ENCODE data around the gene NLRC5. TPM values are rescaled to one million over a fixed set of nuclear protein-coding genes. Genes with fewer than 3 reads are reported as not detected.

Gene NLRC5
- total RNA-seq, 2 donors from 2014 or later: 8.3 to 23.4 TPM

- no peak for ATAC-seq
- no peaks in the 10 kb centered on the region for H3K36me3 ChIP-seq (replicated peaks in 1 of 2; ENCODE audit: insufficient read depth in 1 of 2, low read depth in 2 of 2)
- H3K27me3 ChIP-seq: no peaks in the 10 kb centered on the region
- no peak overlapping the region for H3K27ac ChIP-seq
- WGBS, 2 donors: 53 to 80% methylated on average over 2 of the region's 2 CpGs
- no peaks in the 10 kb centered on the region for H3K9me3 ChIP-seq
- no peak for TF ChIP-seq CTCF (IDR thresholded peaks at IDR 0.05)
- no peak for TF ChIP-seq POLR2A (IDR thresholded peaks at IDR 0.05)
- DNase-seq: no peak
- intact Hi-C loops (cut with DNase I): no loop called here
- H3K4me1 ChIP-seq: peaks cover 19% of the 10 kb centered on the region
- no peak overlapping the region for H3K4me3 ChIP-seq
These were observed 6.7 kb upstream of the NLRC5 start for GRCh38 chr16:56982695-56983094.

GRCh38 chr16:56983211-56983751, 6.1 kb upstream of the NLRC5 start:
- intact Hi-C loops (cut with DNase I): no loop called here
- H3K4me1 ChIP-seq: peaks cover 20% of the 10 kb centered on the region
- no peaks in the 10 kb centered on the region for H3K36me3 ChIP-seq (replicated peaks in 1 of 2; ENCODE audit: insufficient read depth in 1 of 2, low read depth in 2 of 2)
- no peaks in the 10 kb centered on the region for H3K27me3 ChIP-seq
- no peak for ATAC-seq
- H3K9me3 ChIP-seq: no peaks in the 10 kb centered on the region
- TF ChIP-seq POLR2A (IDR thresholded peaks at IDR 0.05) (no peak), CTCF (IDR thresholded peaks at IDR 0.05) (no peak)
- no peak overlapping the region for H3K27ac ChIP-seq
- no peak overlapping the region for H3K4me3 ChIP-seq
- 67 to 75% methylated on average over 7 to 9 of the region's 9 CpGs for WGBS, 2 donors
- peak in 3 of 4 donors; percentile 31 to 52 (median 39) for DNase-seq

GRCh38 chr16:56984639-56985038, 4.7 kb upstream of the NLRC5 start:
- no peak for ATAC-seq
- no peak overlapping the region for H3K4me3 ChIP-seq
- TF ChIP-seq POLR2A (IDR thresholded peaks at IDR 0.05) (no peak), CTCF (IDR thresholded peaks at IDR 0.05) (no peak)
- WGBS, 2 donors: 76 to 79% methylated on average over 6 of the region's 6 CpGs
- no peak for DNase-seq
- H3K36me3 ChIP-seq (replicated peaks in 1 of 2; ENCODE audit: insufficient read depth in 1 of 2, low read depth in 2 of 2): no peaks in the 10 kb centered on the region
- no peak overlapping the region for H3K27ac ChIP-seq
- no peaks in the 10 kb centered on the region for H3K27me3 ChIP-seq
- intact Hi-C loops (cut with DNase I): no loop called here
- H3K4me1 ChIP-seq: peaks cover 30% of the 10 kb centered on the region
- no peaks in the 10 kb centered on the region for H3K9me3 ChIP-seq

GRCh38 chr16:56985288-56985961, 3.9 kb upstream of the NLRC5 start:
- peaks cover 36% of the 10 kb centered on the region for H3K4me1 ChIP-seq
- TF ChIP-seq CTCF (IDR thresholded peaks at IDR 0.05) (no peak), POLR2A (IDR thresholded peaks at IDR 0.05) (no peak)
- H3K27me3 ChIP-seq: no peaks in the 10 kb centered on the region
- H3K4me3 ChIP-seq: no peak overlapping the region
- no peak for ATAC-seq
- H3K27ac ChIP-seq: no peak overlapping the region
- no peaks in the 10 kb centered on the region for H3K36me3 ChIP-seq (replicated peaks in 1 of 2; ENCODE audit: insufficient read depth in 1 of 2, low read depth in 2 of 2)
- WGBS, 2 donors: 75 to 84% methylated on average over 6 to 7 of the region's 7 CpGs
- intact Hi-C loops (cut with DNase I): no loop called here
- peak in 3 of 4 donors; percentile 30 to 49 (median 45) for DNase-seq
- H3K9me3 ChIP-seq: no peaks in the 10 kb centered on the region

- no peak for DNase-seq
- H3K4me1 ChIP-seq: peaks cover 41% of the 10 kb centered on the region
- no peak overlapping the region for H3K4me3 ChIP-seq
- no peak for ATAC-seq
- 80 to 95% methylated on average over 1 to 2 of the region's 2 CpGs for WGBS, 2 donors
- intact Hi-C loops (cut with DNase I): no loop called here
- TF ChIP-seq CTCF (IDR thresholded peaks at IDR 0.05) (no peak), POLR2A (IDR thresholded peaks at IDR 0.05) (no peak)
- H3K36me3 ChIP-seq (replicated peaks in 1 of 2; ENCODE audit: insufficient read depth in 1 of 2, low read depth in 2 of 2): no peaks in the 10 kb centered on the region
- no peaks in the 10 kb centered on the region for H3K27me3 ChIP-seq
- no peaks in the 10 kb centered on the region for H3K9me3 ChIP-seq
- H3K27ac ChIP-seq: no peak overlapping the region
These were observed 3.4 kb upstream of the NLRC5 start for GRCh38 chr16:56985962-56986360.

All from body of pancreas (tissue), 4 donors.